ENCODE results near the gene SMTNL1. TPM values are rescaled to one million over a fixed set of nuclear protein-coding genes. Genes with fewer than 3 reads are reported as not detected.

The SMTNL1 gene
- total RNA-seq, 1 donor from 2014 or later, result not detected

GRCh38 chr11:57543593-57543992 lies 6.2 kb downstream of the SMTNL1 start:
- intact Hi-C loops (cut with micrococcal nuclease), result no loop called here

GRCh38 chr11:57544566-57544965 lies 7.2 kb downstream of the SMTNL1 start:
- intact Hi-C loops (cut with micrococcal nuclease), result no loop called here

- intact Hi-C loops (cut with micrococcal nuclease), result no loop called here
Observed at GRCh38 chr11:57545883-57546282, 8.5 kb downstream of the SMTNL1 start.

DNA sequence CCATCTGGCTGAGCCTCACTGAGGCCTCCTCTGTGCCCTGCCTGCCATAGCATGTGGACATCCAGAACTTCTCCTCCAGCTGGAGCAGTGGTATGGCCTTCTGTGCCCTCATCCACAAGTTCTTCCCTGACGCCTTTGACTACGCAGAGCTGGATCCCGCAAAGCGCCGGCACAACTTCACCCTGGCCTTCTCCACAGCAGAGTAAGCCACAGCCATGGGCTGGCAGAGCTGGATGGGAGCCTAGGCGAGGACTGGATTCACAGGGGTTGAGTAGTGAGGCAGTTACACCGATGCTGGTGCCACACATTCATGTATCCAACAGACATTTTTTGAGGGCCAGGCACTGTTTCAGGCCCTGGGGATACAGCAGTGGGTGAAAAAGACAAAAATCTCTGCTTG lies 9.1 kb downstream of the SMTNL1 start:
- intact Hi-C loops (cut with micrococcal nuclease), result no loop called here

DNA sequence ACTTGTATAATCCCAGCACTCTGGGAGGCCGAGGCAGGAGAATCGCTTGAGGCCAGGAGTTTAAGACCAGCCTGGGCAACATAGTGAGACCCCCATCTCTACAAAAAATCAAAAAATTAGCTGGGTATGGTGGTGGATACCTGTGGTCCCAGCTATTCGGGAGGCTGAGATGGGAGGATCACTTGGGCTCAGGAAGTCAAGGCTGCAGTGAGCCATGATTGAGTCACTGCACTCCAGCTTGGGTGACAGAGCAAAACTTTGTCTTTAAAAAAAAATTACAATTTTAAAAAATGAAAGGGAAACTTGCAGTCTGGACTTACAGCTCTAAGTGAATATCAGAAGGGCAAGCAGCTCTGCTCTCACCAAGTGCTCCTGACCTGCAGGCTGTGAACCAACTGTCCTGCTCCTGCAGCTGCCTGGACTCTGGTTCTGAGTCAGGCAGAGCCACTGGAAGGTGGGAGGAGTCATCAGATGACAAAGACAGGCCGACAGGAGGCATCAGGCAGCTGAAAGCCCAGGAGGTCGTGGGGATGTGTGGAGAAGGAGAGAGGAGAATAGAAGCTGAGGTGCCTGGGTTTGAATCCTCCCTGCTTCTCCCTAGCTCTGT lies 9.6 kb downstream of the SMTNL1 start:
- intact Hi-C loops (cut with micrococcal nuclease), result no loop called here

DNA sequence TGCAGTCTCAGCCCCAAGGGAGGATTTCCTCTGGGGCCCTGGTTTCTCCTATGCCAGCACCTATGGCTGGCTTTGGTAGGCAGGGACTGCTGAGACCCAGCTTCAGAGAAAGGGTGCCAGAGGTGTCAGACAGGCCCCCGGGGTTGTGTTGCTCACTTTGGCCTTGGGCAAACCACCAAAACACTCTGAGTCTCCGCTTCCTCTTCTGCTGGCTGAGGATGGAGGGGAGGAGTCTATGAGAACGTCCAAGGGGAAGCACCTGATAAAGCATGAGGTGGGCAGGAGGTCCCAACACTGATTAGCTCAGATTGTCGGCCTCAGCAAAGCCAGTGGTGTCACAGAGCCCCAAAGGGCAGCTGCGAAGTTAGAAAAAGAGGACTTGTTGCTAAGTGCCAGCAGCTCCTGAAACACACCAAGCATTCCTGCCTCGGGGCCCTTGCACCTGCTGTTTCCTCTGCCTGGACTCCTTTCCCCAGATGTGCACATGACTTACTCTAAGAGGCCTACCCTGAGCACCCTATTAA lies 10.5 kb downstream of the SMTNL1 start:
- intact Hi-C loops (cut with micrococcal nuclease), result no loop called here

GRCh38 chr11:57549983-57550382 lies 12.6 kb downstream of the SMTNL1 start:
- intact Hi-C loops (cut with micrococcal nuclease), result no loop called here

GRCh38 chr11:57551941-57552340 lies 14.5 kb downstream of the SMTNL1 start:
- intact Hi-C loops (cut with micrococcal nuclease), result no loop called here

GRCh38 chr11:57552479-57552878 lies 15.1 kb downstream of the SMTNL1 start:
- intact Hi-C loops (cut with micrococcal nuclease), result no loop called here

DNA sequence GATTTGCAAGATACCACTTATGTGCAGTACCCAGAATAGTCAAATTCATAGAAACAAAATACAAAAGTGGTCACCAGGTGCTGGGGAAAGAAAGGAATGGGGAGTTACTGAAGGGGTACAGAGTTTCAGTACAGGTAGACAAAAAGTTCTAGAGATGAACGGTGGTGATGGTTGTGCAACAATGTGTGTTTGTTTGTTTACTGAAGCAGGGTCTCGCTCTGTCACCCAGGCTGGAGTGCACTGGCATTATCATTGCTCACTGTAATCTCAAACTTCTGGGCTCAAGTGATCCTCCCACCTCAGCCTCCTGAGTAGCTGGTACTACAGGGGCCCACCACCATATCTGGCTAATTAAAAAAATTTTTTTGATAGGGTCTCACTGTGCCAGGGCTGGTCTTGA lies 18.0 kb downstream of the SMTNL1 start:
- intact Hi-C loops (cut with micrococcal nuclease), result no loop called here

- intact Hi-C loops (cut with micrococcal nuclease), result no loop called here
Observed at GRCh38 chr11:57556041-57556440, 18.6 kb downstream of the SMTNL1 start.

- intact Hi-C loops (cut with micrococcal nuclease), result no loop called here
Observed at GRCh38 chr11:57560146-57560545, 22.8 kb downstream of the SMTNL1 start.

- intact Hi-C loops (cut with micrococcal nuclease), result no loop called here
Observed at GRCh38 chr11:57562596-57562995, 25.2 kb downstream of the SMTNL1 start.

DNA sequence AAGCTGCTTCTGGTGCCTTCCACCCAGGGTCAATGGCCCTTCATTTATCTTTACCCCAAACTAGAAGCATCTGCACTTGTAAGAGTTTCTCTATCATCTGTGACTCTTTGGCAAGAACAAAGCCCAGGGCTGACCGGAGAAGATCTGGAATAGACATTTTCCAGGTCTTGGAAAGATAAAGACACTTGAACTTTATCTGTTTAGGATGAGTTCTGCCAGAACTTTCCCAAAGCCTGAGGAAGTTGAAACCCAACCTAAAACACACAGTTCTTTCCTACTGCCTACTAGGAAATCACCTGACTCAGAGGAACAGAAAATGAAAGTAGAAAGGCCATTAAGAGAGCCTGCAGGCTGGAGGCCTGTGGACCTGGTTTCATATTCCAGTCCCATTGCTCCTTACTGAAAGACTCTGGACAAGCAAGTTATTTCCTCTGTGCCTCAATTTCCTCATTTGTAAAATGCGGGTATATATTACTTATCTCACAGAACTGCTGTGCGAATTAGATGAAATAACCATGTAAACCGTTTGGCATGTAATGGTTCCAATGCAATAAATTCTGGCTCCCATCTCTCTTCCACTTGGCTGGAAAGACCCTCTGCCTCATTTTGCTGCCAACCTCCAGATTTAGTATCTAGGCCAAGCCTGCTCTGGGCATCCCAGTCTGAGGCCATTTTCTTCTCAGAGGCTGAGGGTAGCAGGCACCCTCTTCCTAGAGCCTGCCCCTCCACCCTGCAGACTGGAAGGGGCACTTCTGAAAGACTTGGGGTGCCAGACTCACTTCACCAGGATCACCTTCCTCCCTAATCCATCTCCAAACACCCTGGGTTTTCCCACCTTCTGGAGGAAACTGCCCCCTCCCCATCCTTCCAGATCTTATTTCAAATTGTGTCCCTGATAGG lies 28.9 kb downstream of the SMTNL1 start:
- intact Hi-C loops (cut with micrococcal nuclease), result loop anchor here (1.0 to 5.0 kb wide), 13 partner anchors 36 to 1577 kb away; partner anchors contain the start of genes CLP1, FAM111A, FAM111B and MED19

DNA sequence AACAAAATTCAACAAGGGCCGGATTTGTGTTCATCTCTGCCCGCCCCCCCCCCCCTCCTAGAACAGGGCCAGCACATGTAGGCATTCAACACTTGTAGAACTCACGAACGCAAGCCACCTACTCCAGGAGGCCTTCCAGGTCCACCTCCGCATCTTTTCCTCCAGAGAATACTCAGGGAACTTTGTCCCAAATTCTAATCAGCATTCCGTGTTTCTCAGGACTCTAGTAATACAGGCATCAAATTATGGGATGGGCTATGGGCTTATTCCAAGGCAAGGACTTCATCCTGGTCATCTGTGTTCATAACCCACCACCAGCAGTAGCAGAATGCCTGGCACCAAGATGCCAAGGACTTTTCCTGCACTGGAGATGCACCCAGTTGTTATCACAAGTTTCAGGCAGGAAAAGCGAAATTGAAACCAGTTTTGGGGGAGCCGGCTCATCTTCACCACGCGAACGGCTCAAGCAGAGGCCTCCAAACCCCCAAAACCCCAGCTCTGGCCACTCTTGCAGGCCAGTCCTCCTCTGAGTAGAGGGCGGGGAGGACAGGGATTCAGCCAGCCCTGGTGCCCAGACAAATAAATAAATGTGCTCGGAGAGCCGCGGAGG lies 29.6 kb downstream of the SMTNL1 start:
- intact Hi-C loops (cut with micrococcal nuclease), result loop anchor here (1.0 to 5.0 kb wide), 14 partner anchors 37 to 1576 kb away; partner anchors contain the start of genes CLP1, FAM111A, FAM111B and MED19

- intact Hi-C loops (cut with micrococcal nuclease), result loop anchor here (1.0 to 5.0 kb wide), 10 partner anchors 74 to 1575 kb away; partner anchors contain the start of genes FAM111A, FAM111B, SELENOH and SSRP1
Observed at GRCh38 chr11:57567515-57568329, 30.3 kb downstream of the SMTNL1 start, which contains the start of gene UBE2L6. Gene UBE2L6 (minus strand): TSS chr11:57567672. CDS start chr11:57567611, 61 bp downstream.

DNA sequence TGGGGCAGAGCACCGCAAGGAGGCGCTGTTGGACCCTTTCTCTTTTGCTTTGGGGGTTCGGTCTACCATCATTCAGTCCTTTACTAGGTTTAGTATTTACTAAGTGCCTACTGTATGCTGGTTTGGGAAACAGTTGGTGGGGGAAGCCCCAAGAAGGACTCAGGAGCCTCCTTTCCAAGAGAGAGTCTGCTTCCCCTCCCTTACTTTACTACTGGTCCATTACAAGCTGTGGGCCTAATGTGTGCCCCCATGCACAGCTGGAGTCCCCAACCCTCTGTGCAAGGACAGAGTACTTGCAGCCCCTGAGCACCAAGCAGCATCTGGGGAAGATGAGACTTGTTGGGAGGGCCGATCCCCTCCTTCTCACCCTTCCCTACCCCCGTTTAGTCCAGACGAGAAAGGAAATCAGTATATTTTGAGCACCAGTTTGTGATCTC lies 31.0 kb downstream of the SMTNL1 start:
- intact Hi-C loops (cut with micrococcal nuclease), result loop anchor here (1.0 to 5.0 kb wide), 5 partner anchors 73 to 1539 kb away; partner anchors contain the start of gene FAM111B

DNA sequence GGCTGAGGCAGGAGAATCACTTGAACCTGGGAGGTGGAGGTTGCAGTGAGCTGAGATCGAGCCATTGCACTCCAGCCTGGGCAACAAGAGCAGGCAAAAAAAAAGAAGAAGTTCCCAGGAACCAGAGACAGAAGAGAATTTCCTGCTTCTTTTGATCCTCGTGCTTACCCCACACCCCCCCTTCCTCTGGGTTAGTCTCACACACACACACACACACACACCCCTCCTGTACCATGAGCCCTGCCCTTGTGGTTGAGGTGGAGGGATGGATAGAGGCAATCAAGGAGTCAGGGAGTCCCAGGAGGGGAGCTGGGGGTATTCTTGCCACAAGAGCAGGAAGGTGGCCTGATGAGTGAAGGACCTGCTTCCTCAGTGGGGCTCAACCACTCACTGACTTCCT lies 34.2 kb downstream of the SMTNL1 start:
- intact Hi-C loops (cut with micrococcal nuclease), result no loop called here

DNA sequence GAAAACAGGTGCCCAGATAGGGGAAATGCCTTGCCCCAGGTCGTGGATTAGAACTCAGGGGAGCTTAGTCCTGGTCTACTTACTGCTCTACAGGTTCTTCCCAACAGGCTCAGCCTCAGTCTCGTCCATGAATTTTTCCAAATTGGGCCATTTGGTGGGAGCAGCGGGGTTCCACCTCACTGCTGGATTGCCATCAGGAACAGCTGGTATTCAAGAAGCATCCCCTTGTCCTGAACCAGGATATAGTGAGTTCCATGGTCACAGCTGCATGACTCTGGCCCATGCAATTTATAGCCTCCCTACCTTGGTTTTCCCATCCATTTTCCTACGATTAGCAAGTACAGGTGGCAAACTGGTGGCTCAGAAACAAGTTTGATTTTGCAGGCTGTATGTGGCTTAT lies 36.7 kb downstream of the SMTNL1 start:
- intact Hi-C loops (cut with micrococcal nuclease), result no loop called here

DNA sequence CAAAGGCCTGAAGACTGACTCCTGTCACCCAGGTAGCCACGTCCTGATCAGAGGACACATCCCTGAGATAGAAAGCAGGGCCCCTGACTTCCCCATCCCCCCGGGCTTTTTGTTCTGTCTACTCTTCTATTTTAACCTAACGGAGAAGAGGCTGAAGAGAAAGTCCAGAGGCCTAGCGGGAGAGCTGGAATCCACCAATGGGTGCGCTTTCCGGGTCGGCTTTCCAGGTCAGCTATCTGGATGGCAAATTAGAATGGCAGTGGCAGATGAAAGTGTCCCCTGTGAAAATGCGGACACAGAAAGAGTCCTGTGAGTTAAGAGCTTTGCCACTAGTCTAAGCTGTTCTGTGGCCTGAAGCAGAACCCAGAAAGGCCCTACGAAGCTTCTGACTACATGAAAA lies 46.9 kb downstream of the SMTNL1 start:
- intact Hi-C loops (cut with micrococcal nuclease), result no loop called here

DNA sequence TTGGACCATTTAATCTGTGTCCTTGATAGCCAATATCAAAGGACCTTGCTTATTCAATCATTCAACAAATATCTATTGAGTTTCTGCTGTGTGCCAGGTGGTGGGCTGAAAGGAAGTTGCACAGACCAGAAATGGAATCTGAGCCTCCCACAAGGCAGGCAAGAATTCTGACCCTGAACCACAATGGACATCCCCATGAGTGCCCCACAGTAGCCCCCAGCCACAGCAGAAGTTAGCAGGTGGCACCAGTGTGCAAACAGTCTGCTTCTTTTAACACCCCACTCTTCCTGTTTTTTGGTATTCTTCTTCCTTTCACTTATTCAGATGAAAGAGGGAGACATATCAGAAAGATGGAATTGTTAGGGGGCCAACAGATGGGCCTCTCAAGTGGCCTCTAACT lies 47.9 kb downstream of the SMTNL1 start:
- intact Hi-C loops (cut with micrococcal nuclease), result no loop called here
